Eye (tissue), 1 donor: Measurements from ENCODE around the gene ZNRF3.
"Not testable (repeated sequence)": the region's sequence is repeated elsewhere in the genome, so short reads cannot be mapped to it uniquely, and the experiment has no call there.

ENCODE experiments used
- DNase-seq: peaks from one replicate; pipeline ENCODE4 v3.0.0-alpha.2; 2015

Gene ZNRF3

GRCh38 chr22:28884747-28885350, 1.5 kb downstream of the ZNRF3 start:
- peak; percentile 55 for DNase-seq

GRCh38 chr22:28885939-28886338, 2.6 kb downstream of the ZNRF3 start:
- no peak for DNase-seq

GRCh38 chr22:28886679-28887078, 3.3 kb downstream of the ZNRF3 start:
- DNase-seq = not testable (repeated sequence)

- DNase-seq = no peak
These were observed 4.5 kb downstream of the ZNRF3 start for GRCh38 chr22:28887725-28888459.

- DNase-seq = no peak
These were observed 6.2 kb downstream of the ZNRF3 start for GRCh38 chr22:28889478-28890024.

GRCh38 chr22:28891156-28891733, 7.9 kb downstream of the ZNRF3 start:
- no peak for DNase-seq

GRCh38 chr22:28892175-28892731, 8.9 kb downstream of the ZNRF3 start:
- no peak for DNase-seq

GRCh38 chr22:28893810-28894209, 10.4 kb downstream of the ZNRF3 start:
- no peak for DNase-seq

- DNase-seq = no peak
These were observed 11.0 kb downstream of the ZNRF3 start for GRCh38 chr22:28894334-28894733.

GRCh38 chr22:28894807-28895206, 11.4 kb downstream of the ZNRF3 start:
- DNase-seq = no peak

GRCh38 chr22:28896611-28897010, 13.2 kb downstream of the ZNRF3 start:
- DNase-seq = no peak

GRCh38 chr22:28898233-28898629, 14.9 kb downstream of the ZNRF3 start:
- DNase-seq = no peak

GRCh38 chr22:28899199-28899853, 16.0 kb downstream of the ZNRF3 start:
- DNase-seq = no peak

GRCh38 chr22:28900379-28900925, 17.1 kb downstream of the ZNRF3 start:
- DNase-seq = no peak

GRCh38 chr22:28902490-28902889, 19.1 kb downstream of the ZNRF3 start:
- DNase-seq = no peak

GRCh38 chr22:28903080-28903479, 19.7 kb downstream of the ZNRF3 start:
- peak; percentile 81 for DNase-seq

- DNase-seq = peak; percentile 72
These were observed 20.4 kb downstream of the ZNRF3 start for GRCh38 chr22:28903729-28904128.

GRCh38 chr22:28904211-28904896, 21.0 kb downstream of the ZNRF3 start:
- peak; percentile 79 for DNase-seq

- DNase-seq = no peak
These were observed 22.0 kb downstream of the ZNRF3 start for GRCh38 chr22:28905256-28905832.

- DNase-seq = no peak
These were observed 22.9 kb downstream of the ZNRF3 start for GRCh38 chr22:28906312-28906711.

- DNase-seq = no peak
These were observed 24.1 kb downstream of the ZNRF3 start for GRCh38 chr22:28907311-28908008.
